Activated naive CD4-positive, alpha-beta T cell treated with anti-CD3 and anti-CD28 coated beads, Interleukin-2, amount 50 U/mL, for 72 hours (primary cell): ENCODE measurements around the gene POU6F2. TPM values are rescaled to one million over a fixed set of nuclear protein-coding genes. Genes with fewer than 3 reads are reported as not detected.

ENCODE experiments used
- ATAC-seq, 2 donors: fragments of 150-1000 bp; cut with Tn5 transposase; 2 replicates each; pipeline ENCODE4 v1.10.0; 2021; ENCODE audit warnings: mild to moderate bottlenecking in 2 of 2, moderate library complexity in 2 of 2
- DNase-seq, 2 donors: peaks; one replicate each; pipeline ENCODE4 v3.0.0; 2021 to 2022; ENCODE audit warnings: low spot score in 2 of 2
- H3K27ac Mint-ChIP-seq, 2 donors: one replicate each; pipeline ENCODE4 v1.8.0; 2022; ENCODE audit warnings: mild to moderate bottlenecking in 2 of 2, mixed read lengths in 2 of 2
- H3K36me3 Mint-ChIP-seq, 2 donors: one replicate each; pipeline ENCODE4 v1.8.0; 2022; ENCODE audit warnings: mixed read lengths in 2 of 2
- H3K9me3 Mint-ChIP-seq, 2 donors: one replicate each; pipeline ENCODE4 v1.8.0; 2022; ENCODE audit warnings: mixed read lengths in 2 of 2
- total RNA-seq, 2 donors: library from RNA; stranded (reverse); gene quantifications; one replicate each; pipeline ENCODE4 v1.2.3, GENCODE V29; 2022

POU6F2 gene
- total RNA-seq, 2 donors from 2014 or later, result 0.16 to 0.18 TPM

DNA sequence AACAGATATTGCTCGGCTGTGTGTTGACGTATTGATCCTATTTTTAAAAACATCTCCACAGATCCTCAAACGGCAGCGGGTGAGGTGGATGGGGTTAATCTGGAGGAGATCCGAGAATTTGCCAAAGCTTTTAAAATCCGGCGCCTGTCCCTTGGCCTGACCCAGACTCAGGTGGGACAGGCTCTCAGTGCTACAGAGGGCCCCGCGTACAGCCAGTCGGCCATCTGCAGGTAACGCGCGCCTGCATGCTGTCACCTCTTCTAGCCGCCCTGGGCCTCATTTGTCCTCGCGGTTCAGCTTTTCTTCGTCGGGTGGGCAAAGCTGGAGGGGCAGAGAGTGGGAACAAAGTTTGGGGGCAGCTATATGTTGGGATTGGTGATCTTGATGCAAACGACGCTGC lies 482.8 kb downstream of the POU6F2 start:
- Mint-ChIP-seq H3K27ac (no peak overlapping the region), H3K36me3 (no peaks in the 10 kb centered on the region), H3K9me3 (no peaks in the 10 kb centered on the region)
- ATAC-seq (no peak), DNase-seq (no peak)

DNA sequence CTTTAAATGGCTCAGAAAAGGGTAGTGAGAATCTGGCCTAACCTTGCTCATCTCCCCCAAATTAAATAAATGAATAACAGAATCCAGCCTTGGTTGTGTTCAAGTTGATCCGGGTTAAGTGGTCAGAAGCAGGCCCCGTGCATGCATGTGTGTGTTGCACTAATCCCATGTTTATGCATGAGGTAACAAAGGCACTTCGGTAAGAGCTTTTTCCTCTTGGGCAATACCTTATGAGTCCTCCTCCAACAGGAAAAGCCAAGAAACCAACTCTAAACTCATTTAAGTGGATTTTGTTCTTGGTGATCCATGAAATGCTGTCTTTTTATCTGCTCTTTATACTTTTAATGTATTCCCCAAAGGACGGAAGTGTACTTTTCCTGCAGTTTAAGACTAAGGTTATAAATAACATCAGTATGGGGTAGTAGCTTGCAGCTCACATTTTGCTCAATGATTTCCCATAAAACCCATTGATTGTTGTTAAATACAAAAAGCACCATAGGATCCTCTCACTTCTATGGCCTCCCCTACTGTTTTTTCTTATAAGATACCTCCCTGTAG lies 483.6 kb downstream of the POU6F2 start:
- DNase-seq (no peak), ATAC-seq (no peak)
- no peaks in the 10 kb centered on the region for H3K9me3 Mint-ChIP-seq
- no peak overlapping the region for H3K27ac Mint-ChIP-seq
- no peaks in the 10 kb centered on the region for H3K36me3 Mint-ChIP-seq

DNA sequence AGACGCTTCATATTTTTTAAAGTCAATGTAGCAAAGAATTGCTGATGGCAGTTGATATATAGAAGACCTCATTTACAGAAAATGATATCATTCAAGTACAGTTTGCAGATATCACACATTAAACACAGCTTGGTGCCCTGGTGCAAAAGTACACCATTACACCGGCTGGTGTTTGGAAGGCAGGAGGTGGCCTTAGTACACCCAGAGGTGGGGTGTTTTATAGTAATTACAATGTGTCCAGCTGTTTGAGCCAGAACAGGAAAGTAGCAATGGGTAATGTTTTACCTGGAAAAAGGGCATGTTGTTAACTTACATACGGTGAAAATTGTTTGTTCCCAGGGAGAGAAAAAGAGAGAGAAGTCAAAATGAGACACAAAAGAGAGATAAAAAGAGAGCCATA lies 485.5 kb downstream of the POU6F2 start:
- no peak for ATAC-seq
- Mint-ChIP-seq H3K9me3 (no peaks in the 10 kb centered on the region), H3K27ac (no peak overlapping the region), H3K36me3 (no peaks in the 10 kb centered on the region)
- no peak for DNase-seq

DNA sequence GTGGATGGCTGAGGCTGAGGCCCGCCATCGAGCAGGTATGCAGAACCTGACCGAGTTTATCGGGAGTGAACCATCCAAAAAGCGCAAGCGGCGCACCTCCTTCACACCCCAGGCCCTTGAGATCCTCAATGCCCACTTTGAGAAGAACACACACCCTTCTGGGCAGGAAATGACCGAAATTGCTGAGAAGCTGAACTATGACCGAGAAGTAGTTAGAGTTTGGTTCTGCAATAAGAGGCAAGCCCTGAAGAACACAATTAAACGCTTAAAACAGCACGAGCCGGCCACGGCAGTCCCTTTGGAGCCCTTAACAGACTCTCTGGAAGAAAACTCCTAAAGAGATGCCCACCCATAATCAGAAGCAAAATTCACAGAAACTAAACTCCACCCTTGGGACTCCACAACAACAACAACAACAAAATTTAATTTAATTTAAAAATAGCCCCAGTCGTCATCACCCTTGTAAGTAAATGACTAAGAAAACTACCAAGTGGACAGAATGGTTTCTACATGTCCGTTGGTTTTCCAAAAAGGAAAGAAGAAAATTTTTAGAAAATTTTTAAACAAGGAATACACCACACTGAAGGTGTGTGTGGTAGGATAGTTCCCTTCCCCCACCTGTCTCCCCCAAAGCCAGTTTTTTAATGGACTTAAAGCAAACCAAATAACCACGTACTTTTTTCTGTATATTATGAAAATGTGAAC lies 486.8 kb downstream of the POU6F2 start:
- no peaks in the 10 kb centered on the region for H3K36me3 Mint-ChIP-seq
- DNase-seq (no peak), ATAC-seq (peak in 1 of 2 donors; percentile 22)
- no peak overlapping the region for H3K27ac Mint-ChIP-seq
- H3K9me3 Mint-ChIP-seq, result no peaks in the 10 kb centered on the region

DNA sequence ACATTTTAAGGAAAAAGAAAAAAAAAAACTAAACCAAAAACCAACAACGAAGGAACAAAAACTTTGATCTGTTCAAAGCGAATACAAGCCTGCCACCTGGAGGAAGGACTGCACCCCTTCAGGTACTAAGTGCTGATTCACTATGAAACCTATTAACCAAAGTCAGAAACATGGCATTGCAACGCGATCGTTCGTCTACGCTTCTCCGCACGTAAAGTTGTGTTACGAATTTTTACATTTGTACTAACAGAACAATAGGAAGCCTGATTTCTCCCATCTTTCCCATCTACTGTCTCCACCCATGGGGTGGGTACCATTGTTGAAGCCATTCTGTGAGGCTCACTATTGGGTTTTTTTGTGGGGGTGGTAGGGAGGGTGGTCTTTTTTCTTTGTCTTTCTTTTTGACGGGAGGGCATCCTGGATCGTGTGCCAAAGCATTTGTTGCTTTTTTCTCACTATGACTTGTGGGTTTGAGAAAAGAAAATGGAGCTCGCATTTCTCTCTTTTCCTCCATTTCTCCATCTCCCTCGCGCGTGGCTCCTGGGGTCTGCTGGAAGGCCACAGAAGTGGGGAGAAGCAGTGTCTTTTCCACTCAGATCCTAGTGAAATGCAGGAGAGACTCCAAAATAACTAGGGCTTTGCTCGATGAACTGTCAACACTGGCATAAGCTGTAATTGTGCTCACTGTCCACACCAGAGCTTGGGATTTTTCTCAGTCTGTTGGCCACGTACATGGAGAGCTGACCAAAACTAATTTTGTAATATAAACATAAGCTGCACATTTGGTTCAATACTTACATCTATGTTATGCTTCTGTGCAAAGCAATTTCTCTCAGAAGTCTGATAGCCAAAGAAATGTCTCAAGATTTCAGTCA lies 487.6 kb downstream of the POU6F2 start:
- ATAC-seq, result peak; percentile 74 to 93
- no peak overlapping the region for H3K27ac Mint-ChIP-seq
- no peaks in the 10 kb centered on the region for H3K36me3 Mint-ChIP-seq
- H3K9me3 Mint-ChIP-seq, result no peaks in the 10 kb centered on the region
- DNase-seq, result peak in 1 of 2 donors; percentile 36

DNA sequence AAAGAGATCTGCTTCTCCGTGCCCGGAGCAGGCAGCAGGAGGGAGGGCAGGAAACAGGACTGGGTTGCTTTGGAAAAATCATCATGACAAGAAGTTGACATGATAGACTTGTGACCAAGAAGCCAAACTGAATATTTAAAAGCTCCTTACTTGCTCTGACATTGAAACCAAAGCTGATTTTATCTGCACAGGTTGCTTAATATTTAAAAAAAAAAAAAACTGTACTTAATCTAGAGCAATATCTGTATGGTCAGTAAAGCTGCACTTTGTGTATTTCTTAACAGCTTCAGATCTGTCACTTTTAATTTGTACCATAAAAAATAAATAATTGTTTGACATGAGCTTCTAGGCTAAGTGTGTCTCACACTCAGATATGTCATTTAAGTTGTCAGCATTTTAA lies 490.6 kb downstream of the POU6F2 start:
- ATAC-seq, result no peak
- H3K27ac Mint-ChIP-seq, result no peak overlapping the region
- no peaks in the 10 kb centered on the region for H3K36me3 Mint-ChIP-seq
- no peak for DNase-seq
- H3K9me3 Mint-ChIP-seq, result no peaks in the 10 kb centered on the region

DNA sequence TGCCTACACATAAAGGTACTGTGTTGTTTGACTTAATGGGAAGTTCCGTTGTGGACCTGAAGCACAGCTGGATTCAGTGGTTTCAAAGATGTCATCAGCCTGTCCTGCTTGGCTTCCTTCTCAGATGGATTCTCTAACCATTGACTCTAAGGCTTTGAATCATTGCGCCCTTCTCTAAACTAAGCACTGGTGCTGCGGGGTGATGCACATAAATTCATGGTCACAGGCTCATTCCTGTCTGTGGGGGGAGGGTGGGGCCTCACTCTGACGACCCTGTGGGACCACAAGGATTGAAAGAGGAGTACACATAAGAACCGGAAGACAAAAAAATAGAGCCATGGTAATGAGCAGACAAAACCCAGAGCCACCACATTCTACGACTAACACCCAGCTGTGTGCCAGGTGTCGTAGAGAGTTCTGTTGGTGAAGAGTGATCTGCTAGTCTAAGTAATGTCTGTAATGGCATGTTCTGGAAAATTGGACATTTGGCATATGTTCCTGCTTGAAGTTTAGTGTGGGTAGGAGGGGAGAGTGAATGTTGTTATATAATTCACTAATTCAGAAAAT lies 491.2 kb downstream of the POU6F2 start:
- DNase-seq (no peak), ATAC-seq (no peak)
- H3K9me3 Mint-ChIP-seq, result no peaks in the 10 kb centered on the region
- no peak overlapping the region for H3K27ac Mint-ChIP-seq
- H3K36me3 Mint-ChIP-seq, result no peaks in the 10 kb centered on the region

DNA sequence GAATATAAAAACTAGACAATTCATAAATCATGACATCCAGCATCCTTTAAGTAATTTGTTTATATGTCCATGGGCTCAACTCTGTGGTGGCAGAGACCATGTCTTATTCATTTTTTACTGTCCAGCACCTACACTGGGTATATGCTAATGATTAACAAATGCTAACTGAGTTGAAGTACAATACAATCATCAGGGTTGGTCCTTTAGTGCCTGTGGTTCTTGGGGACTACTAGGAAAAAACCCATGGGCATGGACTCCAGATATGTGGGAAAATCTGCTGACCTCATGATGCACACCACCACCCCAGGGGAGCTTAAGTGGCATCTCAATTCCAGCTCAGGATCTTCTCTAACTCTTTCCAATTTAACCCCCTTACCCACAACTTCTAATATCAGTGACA lies 503.2 kb downstream of the POU6F2 start:
- Mint-ChIP-seq H3K36me3 (no peaks in the 10 kb centered on the region), H3K9me3 (no peaks in the 10 kb centered on the region), H3K27ac (no peak overlapping the region)
- no peak for DNase-seq
- ATAC-seq, result no peak

DNA sequence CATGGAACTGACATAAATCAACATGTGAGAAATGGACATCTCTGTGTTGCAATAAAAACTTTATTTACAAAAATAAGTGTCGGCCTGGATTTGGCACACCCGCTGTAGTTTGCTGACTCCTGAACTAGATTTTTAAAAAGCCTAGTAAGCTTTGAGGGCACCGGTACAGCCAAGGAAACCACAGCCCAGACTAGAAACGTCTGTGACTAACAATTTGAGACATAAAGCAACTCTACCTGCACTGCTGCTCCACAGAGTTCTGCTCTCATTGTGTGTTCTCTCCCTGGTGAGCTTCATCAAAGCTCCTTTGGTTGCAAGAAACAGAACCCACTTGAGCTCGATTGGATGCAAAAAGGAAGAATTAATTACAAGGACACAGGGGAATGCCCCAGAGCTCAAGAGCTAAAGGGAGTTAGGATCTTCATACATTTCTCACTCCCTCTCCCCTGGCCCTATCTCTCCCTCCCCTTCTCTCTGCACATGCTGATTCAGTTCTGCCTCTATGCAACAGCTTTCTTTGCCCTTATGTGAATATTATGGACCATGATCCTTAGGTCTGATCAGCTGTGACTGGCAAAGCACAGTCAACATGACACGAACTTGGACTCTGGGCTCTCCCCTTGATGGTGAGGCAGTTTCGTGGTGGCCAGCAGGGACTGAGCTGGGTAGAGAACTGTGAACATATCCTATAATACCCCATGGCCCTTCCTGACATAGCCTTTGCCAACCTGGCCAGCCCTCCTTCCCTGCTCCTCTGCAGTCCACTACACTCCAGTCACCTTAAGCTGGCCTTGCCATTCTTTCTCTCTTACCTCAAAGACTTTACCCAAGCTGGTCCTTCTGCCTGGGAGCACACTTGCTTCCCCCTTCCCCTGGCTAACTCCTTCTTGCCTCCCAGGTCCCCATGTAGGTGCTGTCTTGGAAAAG lies 511.0 kb downstream of the POU6F2 start:
- H3K36me3 Mint-ChIP-seq, result no peaks in the 10 kb centered on the region
- ATAC-seq, result peak; percentile 59 to 91
- H3K9me3 Mint-ChIP-seq, result no peaks in the 10 kb centered on the region
- H3K27ac Mint-ChIP-seq, result no peak overlapping the region
- DNase-seq, result no peak

DNA sequence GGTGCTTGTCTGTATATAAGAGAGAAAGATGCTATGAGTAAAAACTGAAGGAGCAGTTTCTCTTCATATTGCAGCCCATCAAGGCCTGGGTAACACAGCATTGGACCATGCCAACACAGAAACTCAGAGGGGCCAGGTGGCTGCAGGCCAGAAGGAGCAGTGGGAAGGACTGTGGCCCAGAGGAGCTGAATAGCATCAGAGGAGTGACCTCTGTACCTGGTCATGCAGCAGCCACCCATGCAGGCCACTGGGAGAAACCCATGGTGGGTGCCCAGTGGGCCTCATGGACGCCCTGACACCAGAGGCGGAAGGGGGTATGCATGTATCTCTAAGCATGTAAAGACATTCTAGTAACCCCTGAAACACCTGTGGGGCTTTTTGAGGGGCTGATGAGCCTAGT lies 512.6 kb downstream of the POU6F2 start:
- DNase-seq (no peak), ATAC-seq (no peak)
- H3K36me3 Mint-ChIP-seq, result no peaks in the 10 kb centered on the region

DNA sequence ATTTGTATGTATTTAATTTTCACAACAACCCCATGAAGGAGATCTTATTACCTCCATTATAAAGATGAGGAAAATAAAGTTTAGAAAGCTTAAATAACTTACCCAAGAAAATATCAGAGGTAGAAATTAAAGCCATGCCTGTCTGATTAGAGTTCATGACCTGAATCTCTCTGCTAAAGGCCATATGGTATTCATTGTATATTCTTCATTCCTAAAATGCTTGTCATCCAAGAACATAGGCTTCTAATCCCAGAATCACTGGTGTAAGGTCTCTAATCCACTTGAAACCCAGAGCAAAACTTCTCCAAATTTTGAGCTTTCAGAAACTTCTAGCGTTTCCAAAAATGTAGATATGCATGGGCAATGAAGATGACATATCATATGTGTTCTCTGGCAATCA lies 516.2 kb downstream of the POU6F2 start:
- no peaks in the 10 kb centered on the region for H3K9me3 Mint-ChIP-seq
- no peaks in the 10 kb centered on the region for H3K36me3 Mint-ChIP-seq
- no peak for DNase-seq
- H3K27ac Mint-ChIP-seq, result no peak overlapping the region
- no peak for ATAC-seq

More for the DNA sequence above, 512.6 kb downstream of the POU6F2 start:
- no peaks in the 10 kb centered on the region for H3K9me3 Mint-ChIP-seq
- no peak overlapping the region for H3K27ac Mint-ChIP-seq

DNA sequence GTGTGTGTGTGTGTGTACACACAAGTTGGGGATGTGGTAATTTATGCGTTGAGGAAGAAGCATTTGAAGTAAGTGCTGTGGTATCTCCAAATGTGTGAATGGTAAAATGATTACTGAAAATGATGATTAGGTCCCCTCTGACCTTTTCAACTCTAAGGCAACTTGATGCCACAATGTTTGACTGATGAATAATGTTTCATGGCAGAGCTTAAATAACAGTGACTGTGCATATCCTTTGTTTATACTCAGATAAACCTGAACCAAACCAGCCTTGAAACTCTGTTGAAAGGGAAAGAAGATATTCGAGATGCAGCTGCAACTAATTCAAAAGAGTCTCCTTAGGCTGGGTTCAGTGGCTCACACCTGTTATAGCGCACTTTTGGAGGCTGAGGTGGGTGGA lies 523.6 kb downstream of the POU6F2 start:
- DNase-seq (no peak), ATAC-seq (no peak)
- no peak overlapping the region for H3K27ac Mint-ChIP-seq
- no peaks in the 10 kb centered on the region for H3K36me3 Mint-ChIP-seq
- H3K9me3 Mint-ChIP-seq, result no peaks in the 10 kb centered on the region

DNA sequence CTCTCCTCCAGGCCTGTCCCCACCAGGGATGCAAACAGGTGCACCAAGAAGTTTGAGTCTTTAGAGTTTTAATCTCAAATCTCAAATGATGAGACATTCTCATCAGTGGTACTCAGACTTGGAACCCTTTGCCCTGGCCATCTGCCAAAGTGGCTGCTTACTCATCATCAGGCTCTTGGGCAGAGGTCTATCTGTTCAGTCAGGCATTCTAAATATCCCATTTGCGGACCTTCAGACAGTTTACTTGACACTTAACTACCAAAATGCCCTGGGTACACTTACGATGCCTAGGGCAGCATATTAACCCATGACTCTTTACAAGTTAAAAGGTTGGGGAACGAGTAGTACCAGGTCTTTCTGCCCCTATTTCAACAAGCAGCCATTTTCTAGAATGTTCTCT lies 527.3 kb downstream of the POU6F2 start:
- DNase-seq (no peak), ATAC-seq (no peak)
- Mint-ChIP-seq H3K36me3 (peaks cover 0 to 6% of the 10 kb centered on the region in 2 donors), H3K27ac (no peak overlapping the region), H3K9me3 (peaks cover 0 to 6% of the 10 kb centered on the region in 2 donors)

DNA sequence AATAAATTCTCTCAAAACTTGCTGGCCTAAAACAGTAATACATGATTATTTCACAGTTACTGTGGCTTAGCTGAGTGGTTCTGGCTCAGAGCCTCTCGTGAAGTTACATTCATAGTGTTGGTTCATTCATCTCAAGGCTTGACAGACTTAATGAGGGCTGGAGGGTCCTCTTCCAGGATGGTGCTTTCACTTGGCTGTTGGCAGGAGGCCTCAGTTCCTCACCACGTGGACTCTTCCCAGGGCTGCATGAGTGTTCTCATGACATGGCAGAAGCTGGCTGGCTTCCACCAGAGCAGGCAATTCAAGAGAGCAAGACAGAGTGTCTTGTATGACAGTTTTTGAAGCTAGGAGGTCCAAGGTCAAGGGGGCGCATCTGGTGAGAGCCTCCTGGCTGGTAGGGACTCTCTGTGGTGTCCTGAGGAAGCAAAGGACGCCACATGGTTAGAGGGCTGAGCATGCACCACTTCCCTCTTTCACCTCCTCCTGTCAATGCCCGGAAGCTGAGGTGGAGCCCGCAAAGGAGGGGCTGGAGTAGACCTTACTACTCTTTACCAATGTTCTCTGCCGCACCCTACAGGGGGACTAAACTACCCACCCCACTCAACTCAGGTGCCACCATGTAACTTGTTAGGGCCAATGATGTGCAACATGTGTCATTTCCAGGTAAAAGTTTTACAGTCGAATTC lies 530.3 kb downstream of the POU6F2 start:
- H3K36me3 Mint-ChIP-seq, result peaks cover 0 to 6% of the 10 kb centered on the region in 2 donors
- DNase-seq, result no peak
- ATAC-seq, result no peak
- H3K27ac Mint-ChIP-seq, result no peak overlapping the region
- peaks cover 0 to 12% of the 10 kb centered on the region in 2 donors for H3K9me3 Mint-ChIP-seq

DNA sequence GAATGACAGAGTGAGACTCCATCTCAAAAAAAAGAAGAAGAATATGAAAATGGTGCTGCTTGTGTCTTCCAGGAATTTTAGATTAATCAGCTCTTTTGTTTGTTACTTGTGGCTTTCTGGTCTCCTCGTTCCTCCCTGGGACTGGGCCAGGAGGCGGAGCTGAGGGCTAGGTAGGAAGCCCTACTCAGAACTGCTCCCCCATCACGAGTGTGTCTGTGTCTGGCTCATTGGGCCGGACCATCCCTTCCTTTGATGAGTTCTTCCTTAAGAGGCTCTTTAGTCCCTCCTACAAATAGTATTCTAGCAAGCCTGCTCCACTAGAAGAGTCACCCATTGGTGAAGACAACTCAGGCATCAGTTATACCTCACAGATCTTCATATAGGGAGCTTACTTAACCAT lies 531.7 kb downstream of the POU6F2 start:
- Mint-ChIP-seq H3K36me3 (peaks cover 0 to 6% of the 10 kb centered on the region in 2 donors), H3K27ac (peak overlapping the region in 1 of 2 donors; percentile 41), H3K9me3 (peaks cover 0 to 12% of the 10 kb centered on the region in 2 donors)
- ATAC-seq (peak in 1 of 2 donors; percentile 65), DNase-seq (peak in 1 of 2 donors; percentile 6)

DNA sequence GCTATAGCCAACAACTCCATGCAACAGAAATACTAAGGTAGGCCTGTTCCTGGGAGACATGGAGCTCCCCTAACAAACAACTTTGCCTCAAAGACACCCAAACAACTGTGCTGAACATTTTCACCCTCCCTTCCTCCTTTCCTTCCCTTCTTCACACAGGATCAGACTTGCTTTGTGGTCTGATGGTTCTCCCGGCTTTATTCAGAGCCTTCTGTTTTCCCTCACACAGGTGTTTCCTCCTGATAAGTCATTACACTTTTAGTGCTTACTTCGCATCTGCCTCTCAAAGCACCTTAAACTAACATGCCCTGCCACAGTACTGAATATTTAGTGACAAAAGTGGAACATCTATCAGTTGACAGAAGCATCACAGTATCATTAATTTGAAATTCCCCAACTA lies 532.2 kb downstream of the POU6F2 start:
- H3K27ac Mint-ChIP-seq, result no peak overlapping the region
- DNase-seq, result no peak
- H3K36me3 Mint-ChIP-seq, result peaks cover 0 to 6% of the 10 kb centered on the region in 2 donors
- ATAC-seq, result no peak
- peaks cover 0 to 12% of the 10 kb centered on the region in 2 donors for H3K9me3 Mint-ChIP-seq
